Loucy (cell line): ENCODE measurements around the gene MCAT.

Experiments used
- H2AFZ ChIP-seq: fragments of 200-600 bp; sonication (generic); 2 replicates; pipeline ENCODE4 v1.6.0; 2016; ENCODE audit warnings: antibody characterized with exemption, mild to moderate bottlenecking, low read length, moderate library complexity
- H3F3A ChIP-seq: fragments of 200-600 bp; 2 replicates; pipeline ENCODE4 v1.6.0; 2016; ENCODE audit warnings: antibody characterized with exemption, low read depth, mild to moderate bottlenecking
- H3K27me3 ChIP-seq: fragments of 200-600 bp; sonication (generic); 2 replicates; pipeline ENCODE4 v1.6.1; 2014; ENCODE audit warnings: low read length, mild to moderate bottlenecking; ENCODE audit not compliant: insufficient read depth, poor library complexity, severe bottlenecking
- H3K36me3 ChIP-seq: fragments of 200-600 bp; sonication (generic); 2 replicates; pipeline ENCODE4 v1.6.1; 2016; ENCODE audit warnings: low read length; ENCODE audit not compliant: insufficient read depth
- H3K4me1 ChIP-seq: fragments of 200-600 bp; sonication (generic); 2 replicates; pipeline ENCODE4 v1.5.1; 2014; ENCODE audit warnings: low read length, mild to moderate bottlenecking; ENCODE audit not compliant: insufficient read depth, poor library complexity, severe bottlenecking
- H3K4me2 ChIP-seq: fragments of 200-600 bp; sonication (generic); 2 replicates; pipeline ENCODE4 v1.6.0; 2014; ENCODE audit warnings: antibody characterized with exemption, low read length, low read depth, mild to moderate bottlenecking; ENCODE audit not compliant: poor library complexity, severe bottlenecking
- H3K4me3 ChIP-seq: fragments of 200-600 bp; sonication (generic); 2 replicates; pipeline ENCODE4 v1.5.1; 2014; ENCODE audit warnings: low read length, mild to moderate bottlenecking, mixed read lengths; ENCODE audit not compliant: poor library complexity, severe bottlenecking
- H3K79me2 ChIP-seq: fragments of 200-600 bp; sonication (generic); 2 replicates; pipeline ENCODE4 v1.6.1; 2014; ENCODE audit warnings: low read length; ENCODE audit not compliant: insufficient read depth
- H3K9ac ChIP-seq: fragments of 200-600 bp; sonication (generic); 2 replicates; pipeline ENCODE4 v1.6.0; 2014; ENCODE audit warnings: mild to moderate bottlenecking, low read depth, low read length, moderate library complexity; ENCODE audit not compliant: poor library complexity, severe bottlenecking
- H3K9me2 ChIP-seq: fragments of 200-600 bp; sonication (generic); replicated peaks from 2 replicates; pipeline ENCODE4 v1.6.1; 2016; ENCODE audit warnings: low read depth, low read length, mixed read lengths
- H3K9me3 ChIP-seq: fragments of 200-600 bp; sonication (generic); 2 replicates; pipeline ENCODE4 v1.6.1; 2014; ENCODE audit warnings: mild to moderate bottlenecking, antibody characterized with exemption, low read length, low read depth; ENCODE audit not compliant: insufficient read depth
- H4K20me1 ChIP-seq: fragments of 200-600 bp; sonication (generic); 2 replicates; pipeline ENCODE4 v1.6.0; 2014; ENCODE audit warnings: antibody characterized with exemption, low read length, mild to moderate bottlenecking; ENCODE audit not compliant: insufficient read depth, poor library complexity, severe bottlenecking
- EZH2phosphoT487 ChIP-seq: fragments of 200-600 bp; IDR thresholded peaks from 2 replicates; pipeline ENCODE4 v1.6.1; 2018; ENCODE audit warnings: antibody characterized with exemption, mild to moderate bottlenecking, moderate library complexity, borderline replicate concordance
- TF ChIP-seq, protein P1 (sequence below): fragments of 200-600 bp; sonication (generic); conservative IDR thresholded peaks from 2 replicates; pipeline ENCODE4 v1.5.1; 2014; ENCODE audit warnings: mild to moderate bottlenecking, antibody characterized with exemption, low read length

Gene MCAT

GRCh38 chr22:43118024-43118849 is 25.0 kb downstream of the MCAT start:
- Histone ChIP-seq H4K20me1 (no peaks in the 10 kb centered on the region), H3K9me3 (no peaks in the 10 kb centered on the region), H3F3A (no peaks in the 10 kb centered on the region), H3K79me2 (no peaks in the 10 kb centered on the region), H3K9ac (no peak overlapping the region), H3K4me2 (peak overlapping the region; percentile 26), H3K27me3 (no peaks in the 10 kb centered on the region), H2AFZ (no peak overlapping the region; the same call in 1 of the 2 replicates), H3K4me3 (no peak overlapping the region), H3K4me1 (peaks cover 25% of the 10 kb centered on the region), H3K36me3 (no peaks in the 10 kb centered on the region), H3K9me2 (no peaks in the 10 kb centered on the region)
- TF ChIP-seq, protein P1, sequence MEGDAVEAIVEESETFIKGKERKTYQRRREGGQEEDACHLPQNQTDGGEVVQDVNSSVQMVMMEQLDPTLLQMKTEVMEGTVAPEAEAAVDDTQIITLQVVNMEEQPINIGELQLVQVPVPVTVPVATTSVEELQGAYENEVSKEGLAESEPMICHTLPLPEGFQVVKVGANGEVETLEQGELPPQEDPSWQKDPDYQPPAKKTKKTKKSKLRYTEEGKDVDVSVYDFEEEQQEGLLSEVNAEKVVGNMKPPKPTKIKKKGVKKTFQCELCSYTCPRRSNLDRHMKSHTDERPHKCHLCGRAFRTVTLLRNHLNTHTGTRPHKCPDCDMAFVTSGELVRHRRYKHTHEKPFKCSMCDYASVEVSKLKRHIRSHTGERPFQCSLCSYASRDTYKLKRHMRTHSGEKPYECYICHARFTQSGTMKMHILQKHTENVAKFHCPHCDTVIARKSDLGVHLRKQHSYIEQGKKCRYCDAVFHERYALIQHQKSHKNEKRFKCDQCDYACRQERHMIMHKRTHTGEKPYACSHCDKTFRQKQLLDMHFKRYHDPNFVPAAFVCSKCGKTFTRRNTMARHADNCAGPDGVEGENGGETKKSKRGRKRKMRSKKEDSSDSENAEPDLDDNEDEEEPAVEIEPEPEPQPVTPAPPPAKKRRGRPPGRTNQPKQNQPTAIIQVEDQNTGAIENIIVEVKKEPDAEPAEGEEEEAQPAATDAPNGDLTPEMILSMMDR = no peak
- TF ChIP-seq EZH2phosphoT487 = no peak

DNA sequence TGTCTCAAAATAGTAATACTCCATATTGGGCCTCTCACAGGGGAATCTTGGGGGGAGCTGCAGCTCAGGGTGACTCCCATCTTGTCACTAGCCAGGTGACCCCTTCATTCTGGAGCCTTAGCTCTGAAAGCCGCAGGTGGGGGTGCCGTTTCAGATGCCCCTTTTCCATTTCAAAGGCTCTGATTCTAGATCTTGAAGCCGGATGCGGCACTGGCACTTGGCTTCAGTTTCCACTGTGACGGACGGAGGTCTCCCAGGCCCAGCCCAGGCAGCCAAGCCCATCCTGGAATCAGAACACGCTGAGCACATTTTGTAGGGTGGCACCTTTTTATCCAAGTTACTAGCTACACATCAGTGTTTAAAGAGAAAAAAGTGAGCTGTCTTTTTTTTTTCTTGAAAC is 26.3 kb downstream of the MCAT start:
- TF ChIP-seq, protein P1 = no peak
- no peak for TF ChIP-seq EZH2phosphoT487
- Histone ChIP-seq H3K36me3 (no peaks in the 10 kb centered on the region), H2AFZ (no peak overlapping the region), H3K27me3 (no peaks in the 10 kb centered on the region), H3K4me3 (no peak overlapping the region), H3F3A (no peaks in the 10 kb centered on the region), H3K4me2 (no peak overlapping the region), H3K9me2 (no peaks in the 10 kb centered on the region), H3K9me3 (no peaks in the 10 kb centered on the region), H3K79me2 (no peaks in the 10 kb centered on the region), H3K4me1 (peaks cover 25% of the 10 kb centered on the region), H4K20me1 (no peaks in the 10 kb centered on the region), H3K9ac (no peak overlapping the region)

GRCh38 chr22:43114958-43115357 is 28.2 kb downstream of the MCAT start:
- Histone ChIP-seq H3F3A (no peaks in the 10 kb centered on the region), H3K27me3 (peaks cover 6% of the 10 kb centered on the region), H3K9me3 (no peaks in the 10 kb centered on the region), H3K4me2 (no peak overlapping the region), H3K9me2 (no peaks in the 10 kb centered on the region), H3K36me3 (no peaks in the 10 kb centered on the region), H3K79me2 (no peaks in the 10 kb centered on the region), H3K4me3 (no peak overlapping the region), H4K20me1 (no peaks in the 10 kb centered on the region), H3K4me1 (peaks cover 29% of the 10 kb centered on the region), H3K9ac (no peak overlapping the region), H2AFZ (no peak overlapping the region)
- TF ChIP-seq, protein P1 = no peak
- no peak for TF ChIP-seq EZH2phosphoT487
